ENCODE results near the gene GABRE.
"Not testable (repeated sequence)": the region's sequence is repeated elsewhere in the genome, so short reads cannot be mapped to it uniquely, and the experiment has no call there.

GABRE gene

DNA sequence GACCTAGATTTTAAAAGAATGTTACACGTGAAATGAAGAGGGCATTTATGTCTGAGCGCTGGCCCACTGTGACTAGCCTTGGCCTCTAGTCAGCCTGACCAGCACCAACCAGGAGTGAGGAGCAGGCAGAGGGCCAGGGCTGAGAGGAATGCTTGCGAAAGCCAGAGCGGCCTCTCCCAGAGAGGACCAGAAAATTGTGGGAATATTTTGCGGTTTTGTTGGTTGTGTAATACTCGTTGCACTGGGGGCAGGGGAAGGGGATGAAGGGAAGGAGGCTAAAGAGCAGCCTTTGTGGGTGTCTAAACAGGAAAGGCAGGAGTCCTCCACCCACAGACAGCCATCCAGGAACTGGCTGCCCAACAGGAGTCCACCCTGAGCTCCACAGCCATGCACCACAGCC, 3.8 kb downstream of the GABRE start:
- no peak for DNase-seq (ENCODE audit: low read depth in 2 of 2, low spot score in 1 of 2)

DNA sequence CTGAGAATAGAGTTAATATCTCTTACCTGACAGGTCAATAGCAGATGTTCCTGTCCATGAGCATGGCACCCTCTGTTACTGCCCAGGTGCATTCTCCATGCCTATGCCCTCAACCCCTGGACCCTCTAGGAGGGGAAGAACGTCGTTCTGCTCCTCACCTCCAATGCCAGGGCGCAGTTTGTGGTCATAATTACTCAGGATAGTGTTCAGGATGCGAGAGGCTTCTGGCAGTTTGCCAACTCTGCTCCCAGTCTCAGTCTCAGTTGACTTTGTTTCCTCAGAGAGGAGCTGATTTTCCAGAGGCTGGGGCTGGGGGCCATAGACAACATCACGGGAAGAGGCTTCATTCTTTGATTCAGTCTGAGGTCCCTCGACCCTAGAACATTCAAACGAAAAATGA, 4.4 kb downstream of the GABRE start:
- DNase-seq (ENCODE audit: low read depth in 2 of 2, low spot score in 1 of 2) = no peak

- DNase-seq (ENCODE audit: low read depth in 2 of 2, low spot score in 1 of 2) = no peak
These were observed 8.2 kb downstream of the GABRE start for GRCh38 chrX:151966236-151966635.

GRCh38 chrX:151962034-151962433, 12.4 kb downstream of the GABRE start:
- no peak for DNase-seq (ENCODE audit: low read depth in 2 of 2, low spot score in 1 of 2)

DNA sequence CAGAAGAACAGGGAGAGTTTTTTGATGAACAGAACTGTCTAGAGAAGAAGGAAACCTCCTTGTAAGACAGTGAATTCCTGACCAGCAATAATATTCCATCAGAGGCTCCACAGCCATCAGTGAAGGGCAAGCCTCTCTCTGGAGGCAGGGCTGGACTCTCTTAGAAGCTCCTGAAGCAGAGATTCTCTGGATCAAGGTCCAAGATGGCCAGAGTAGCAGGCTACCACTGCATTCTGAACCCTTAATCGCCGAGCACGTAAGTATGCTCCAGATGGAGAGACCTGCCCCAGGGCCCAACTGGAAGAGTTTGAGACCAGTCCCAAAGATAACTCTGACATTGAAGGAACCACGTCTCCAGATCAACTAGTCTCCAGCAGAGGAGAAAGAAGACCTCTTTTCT, 16.4 kb downstream of the GABRE start:
- no peak for DNase-seq (ENCODE audit: low read depth in 2 of 2, low spot score in 1 of 2)

DNA sequence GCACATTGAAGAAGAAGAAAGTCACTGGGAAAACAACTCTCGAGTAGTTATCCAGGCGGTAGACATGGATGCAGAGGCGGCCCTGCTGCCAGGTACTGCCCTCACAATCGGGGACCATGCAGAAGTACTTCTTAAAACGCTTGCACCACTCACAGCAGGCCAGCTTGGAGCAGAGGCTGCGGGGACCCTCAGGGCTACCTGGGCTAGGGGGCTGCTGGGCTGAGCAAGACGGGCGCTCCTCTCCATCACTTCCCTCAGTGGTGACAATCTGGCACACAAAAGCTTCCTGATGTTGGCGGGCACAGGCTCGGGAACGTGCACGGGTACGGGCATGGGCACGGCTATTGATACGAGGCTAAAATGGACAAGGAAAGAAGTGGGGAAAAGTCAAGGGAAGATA, 19.7 kb downstream of the GABRE start:
- no peak for DNase-seq (ENCODE audit: low read depth in 2 of 2, low spot score in 1 of 2)

GRCh38 chrX:151938172-151938571, 36.3 kb downstream of the GABRE start:
- no peak for DNase-seq (ENCODE audit: low read depth in 2 of 2, low spot score in 1 of 2)

- DNase-seq (ENCODE audit: low read depth in 2 of 2, low spot score in 1 of 2) = no peak
These were observed 39.1 kb downstream of the GABRE start for GRCh38 chrX:151935358-151935757.

DNA sequence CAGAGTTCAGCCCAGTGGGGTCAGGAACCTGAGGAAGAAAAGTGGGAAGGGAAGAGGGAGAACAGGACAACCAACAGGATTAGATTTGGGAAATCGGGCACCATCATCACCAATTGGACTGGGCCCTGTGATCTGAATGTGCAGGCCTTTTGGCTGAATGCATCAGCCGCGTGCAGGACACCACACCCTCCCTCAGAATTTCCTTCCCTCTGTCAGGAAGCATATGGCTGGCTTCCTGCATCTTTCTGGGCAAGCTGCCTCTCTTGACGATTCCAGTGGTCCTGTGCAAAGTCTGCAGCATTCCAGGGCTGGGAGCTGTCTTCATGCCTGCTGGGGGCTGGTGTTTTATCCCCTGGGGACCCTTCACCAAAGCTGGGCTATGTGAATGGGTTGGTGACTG, 45.4 kb downstream of the GABRE start:
- DNase-seq (ENCODE audit: low read depth in 2 of 2, low spot score in 1 of 2) = no peak

DNA sequence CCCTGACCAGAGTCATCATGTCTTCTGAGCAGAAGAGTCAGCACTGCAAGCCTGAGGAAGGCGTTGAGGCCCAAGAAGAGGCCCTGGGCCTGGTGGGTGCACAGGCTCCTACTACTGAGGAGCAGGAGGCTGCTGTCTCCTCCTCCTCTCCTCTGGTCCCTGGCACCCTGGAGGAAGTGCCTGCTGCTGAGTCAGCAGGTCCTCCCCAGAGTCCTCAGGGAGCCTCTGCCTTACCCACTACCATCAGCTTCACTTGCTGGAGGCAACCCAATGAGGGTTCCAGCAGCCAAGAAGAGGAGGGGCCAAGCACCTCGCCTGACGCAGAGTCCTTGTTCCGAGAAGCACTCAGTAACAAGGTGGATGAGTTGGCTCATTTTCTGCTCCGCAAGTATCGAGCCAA, 50.8 kb downstream of the GABRE start:
- no peak for DNase-seq (ENCODE audit: low read depth in 2 of 2, low spot score in 1 of 2)

DNA sequence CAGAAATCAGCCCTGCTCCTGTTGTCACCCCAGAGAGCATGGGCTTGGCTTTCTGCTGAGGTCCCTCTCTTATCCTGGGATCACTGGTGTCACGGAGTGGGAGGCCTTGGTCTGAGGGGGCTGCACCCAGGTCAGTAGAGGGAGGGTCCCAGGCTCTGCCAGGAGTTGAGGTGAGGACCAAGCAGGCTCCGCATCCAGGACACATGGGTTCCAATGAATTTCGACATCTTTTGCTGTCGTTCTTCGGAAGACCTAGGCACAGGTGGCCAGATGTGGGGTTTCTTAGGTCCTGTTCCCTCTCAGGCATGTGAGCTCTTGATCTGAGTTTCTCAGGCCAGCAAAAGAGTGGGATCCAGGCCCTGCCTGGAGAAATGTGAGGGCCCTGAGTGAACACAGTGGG, 51.8 kb downstream of the GABRE start:
- no peak for DNase-seq (ENCODE audit: low read depth in 2 of 2, low spot score in 1 of 2)

DNA sequence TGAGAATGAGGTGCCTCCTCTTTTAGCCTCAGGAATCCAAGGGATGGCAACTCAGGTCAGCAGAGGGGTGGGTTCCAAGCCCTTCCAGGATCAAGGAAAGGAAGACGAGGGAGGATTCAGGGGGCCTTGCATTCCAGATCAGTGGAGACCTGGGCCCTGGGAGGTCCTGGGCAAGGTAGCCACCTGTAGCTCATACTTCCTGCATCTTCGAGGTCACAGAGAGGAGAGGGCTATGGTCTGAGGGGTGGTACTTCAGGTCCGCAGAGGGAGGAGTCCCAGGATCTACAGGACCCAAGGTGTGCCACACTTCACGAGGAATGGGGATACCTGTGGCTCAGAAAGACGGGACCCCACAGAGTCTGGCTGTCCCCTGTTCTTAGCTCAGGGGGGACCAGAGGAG, 52.6 kb downstream of the GABRE start:
- DNase-seq (ENCODE audit: low read depth in 2 of 2, low spot score in 1 of 2) = no peak

GRCh38 chrX:151921292-151921691, 53.2 kb downstream of the GABRE start:
- no peak for DNase-seq (ENCODE audit: low read depth in 2 of 2, low spot score in 1 of 2)

- DNase-seq (ENCODE audit: low read depth in 2 of 2, low spot score in 1 of 2) = no peak
These were observed 53.9 kb downstream of the GABRE start for GRCh38 chrX:151920530-151920929.

- DNase-seq (ENCODE audit: low read depth in 2 of 2, low spot score in 1 of 2) = no peak
These were observed 54.4 kb downstream of the GABRE start for GRCh38 chrX:151920101-151920500.

- no peak for DNase-seq (ENCODE audit: low read depth in 2 of 2, low spot score in 1 of 2)
These were observed 54.9 kb downstream of the GABRE start for GRCh38 chrX:151919610-151920009.

DNA sequence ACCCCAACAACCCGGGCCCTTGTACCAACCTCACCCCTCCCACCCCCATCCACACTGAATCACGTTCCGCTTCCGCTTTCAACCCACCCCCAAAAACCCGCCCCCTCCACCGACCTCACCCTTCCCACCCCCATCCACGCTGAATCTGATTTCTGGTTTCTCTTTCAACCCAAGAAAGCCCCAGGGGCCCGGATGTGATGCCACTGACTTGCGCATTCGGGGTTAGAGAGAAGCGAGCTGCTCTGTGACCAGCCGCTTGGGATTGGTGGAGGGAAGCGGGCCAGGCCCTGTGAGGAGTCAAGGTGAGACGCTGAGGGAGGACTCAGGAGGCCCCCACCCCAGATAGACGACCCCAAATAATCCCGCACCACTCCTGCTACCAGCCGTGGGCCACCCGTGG, 55.7 kb downstream of the GABRE start:
- DNase-seq (ENCODE audit: low read depth in 2 of 2, low spot score in 1 of 2) = not testable (repeated sequence)

DNA sequence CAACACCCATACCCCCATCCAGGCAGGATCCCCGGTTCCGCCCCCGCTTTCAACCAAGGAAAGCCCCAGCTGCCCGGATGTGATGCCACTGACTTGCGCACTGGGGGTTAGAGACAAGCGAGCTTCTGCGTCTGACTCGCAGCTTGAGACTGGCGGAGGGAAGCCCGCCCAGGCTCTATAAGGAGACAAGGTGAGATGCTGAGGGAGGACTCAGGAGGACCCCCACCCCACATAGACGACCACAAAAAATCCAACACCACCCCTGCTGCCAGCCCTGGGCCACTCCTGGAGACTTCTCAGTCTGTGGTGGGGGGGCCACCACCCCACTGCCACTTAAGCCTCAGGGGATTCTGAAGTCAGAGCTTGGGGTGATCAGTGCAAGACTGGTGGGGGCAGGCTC, 61.7 kb downstream of the GABRE start, which contains the start of gene MAGEA4:
MAGEA4 (plus strand) TSS at position 110 of the 400 bp plus-strand sequence. CDS start 10,776 bp downstream, outside the sequence.
- DNase-seq (ENCODE audit: low read depth in 2 of 2, low spot score in 1 of 2) = no peak

DNA sequence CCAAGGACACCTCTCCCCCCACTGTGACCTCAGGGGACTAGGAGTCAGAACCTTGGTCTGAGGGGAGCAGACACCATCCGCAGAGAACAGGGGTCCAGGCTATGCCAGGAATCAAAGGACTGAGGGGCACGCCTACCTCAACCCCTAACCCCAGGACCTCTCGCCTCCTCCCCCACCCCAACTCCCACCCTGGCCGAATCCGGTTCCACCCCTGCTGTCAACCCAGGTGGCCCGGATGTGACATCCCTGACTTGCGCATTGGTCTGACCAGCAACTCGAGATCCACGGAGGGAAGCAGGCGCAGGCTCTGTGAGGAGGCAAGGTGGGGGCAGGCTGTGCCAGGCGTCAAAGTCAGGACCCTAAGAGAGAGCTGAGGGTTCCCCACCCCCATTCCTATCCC, 62.3 kb downstream of the GABRE start:
- no peak for DNase-seq (ENCODE audit: low read depth in 2 of 2, low spot score in 1 of 2)

DNA sequence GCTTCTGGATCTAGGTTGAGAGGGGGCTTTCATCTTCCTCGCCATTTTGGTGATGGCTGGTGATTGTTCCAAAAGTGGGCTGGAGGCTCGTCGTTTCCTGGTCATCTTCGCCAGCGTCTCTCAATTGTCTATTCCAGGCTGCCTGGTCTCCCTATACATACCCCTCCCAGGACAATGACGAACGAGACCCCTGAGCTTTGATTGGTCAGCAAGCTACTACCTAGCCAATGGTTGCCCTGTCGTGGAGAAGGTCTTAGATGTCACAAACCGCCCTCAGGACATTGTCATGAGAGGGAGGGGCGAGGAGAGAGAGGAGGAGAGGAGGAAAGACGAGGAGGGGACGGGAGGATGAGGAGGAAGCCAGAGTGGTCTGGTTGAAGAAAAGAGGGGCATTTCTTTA, 69.5 kb downstream of the GABRE start:
- DNase-seq (ENCODE audit: low read depth in 2 of 2, low spot score in 1 of 2) = no peak

All from stimulated activated CD8-positive, alpha-beta memory T cell treated with anti-CD3 and anti-CD28 coated beads, Interleukin-4, amount 100 ng/mL, for 4 hours (primary cell).